ENCODE results near the gene NMNAT3.

GRCh38 chr3:139627759-139628158, 50.0 kb downstream of the NMNAT3 start:
- TF ChIP-seq EZH2 (IDR thresholded peaks at IDR 0.05; ENCODE audit: low read length, unreplicated experiment): no peak
- TF ChIP-seq CTCF (conservative IDR thresholded peaks at IDR 0.05; ENCODE audit: low read depth, low read length): no peak
